H1 (cell line): ENCODE measurements around the gene NAB1. TPM values are rescaled to one million over a fixed set of nuclear protein-coding genes. Genes with fewer than 3 reads are reported as not detected.

Experiments used
- CTCF ChIA-PET: fragments of 300-600 bp; sonication (Branson Sonifier 250); formaldehyde crosslinking; loops from one replicate; lab custom pipeline; 2021; ENCODE audit not compliant: partially characterized antibody; lab: Charles Lee
- POLR2A ChIA-PET: fragments of 300-600 bp; sonication (Branson Sonifier 250); formaldehyde crosslinking; loops from one replicate; lab custom pipeline; 2021; ENCODE audit warnings: inconsistent platforms; ENCODE audit not compliant: partially characterized antibody; lab: Charles Lee
- DNase-seq, 2 experiments: peaks; one replicate each; pipeline versions ENCODE4 v3.0.0 to v3.0.0-alpha.2; 2010 to 2022; ENCODE audit warnings: low spot score in 2 of 2, low read depth in 1 of 2, mixed read lengths in 1 of 2
- FAIRE-seq: peaks from 2 replicates; lab custom pipeline; 2011; peaks lifted over from hg19 to GRCh38; lab: Jason Lieb, UNC
- H2AFZ ChIP-seq: 2 replicates; pipeline ENCODE4 v1.8.1; 2012; ENCODE audit warnings: low read length, inconsistent platforms
- H2AK5ac ChIP-seq: 2 replicates; pipeline ENCODE4 v1.6.1; 2013; ENCODE audit warnings: low read depth, low read length
- H2BK120ac ChIP-seq: replicated peaks from 2 replicates; pipeline ENCODE3; 2013; ENCODE audit warnings: low read depth, low read length, inconsistent platforms
- H2BK12ac ChIP-seq: 2 replicates; pipeline ENCODE4 v1.6.1; 2013; ENCODE audit warnings: low read depth, low read length
- H2BK15ac ChIP-seq: 2 replicates; pipeline ENCODE4 v1.6.1; 2013; ENCODE audit warnings: low read length
- H2BK20ac ChIP-seq: 2 replicates; pipeline ENCODE4 v1.6.1; 2013; ENCODE audit warnings: low read length
- H2BK5ac ChIP-seq: 2 replicates; pipeline ENCODE4 v1.6.1; 2013; ENCODE audit warnings: low read depth, low read length
- H3K14ac ChIP-seq: 2 replicates; pipeline ENCODE4 v1.6.1; 2013; ENCODE audit warnings: inconsistent platforms; ENCODE audit not compliant: insufficient read length
- H3K18ac ChIP-seq: 2 replicates; pipeline ENCODE4 v1.6.1; 2013; ENCODE audit warnings: low read length; ENCODE audit errors: extremely low read depth
- H3K23ac ChIP-seq: 2 replicates; pipeline ENCODE4 v1.6.1; 2013; ENCODE audit warnings: inconsistent platforms; ENCODE audit not compliant: insufficient read length
- H3K23me2 ChIP-seq: 2 replicates; pipeline ENCODE4 v1.6.1; 2013; ENCODE audit warnings: low read depth, low read length
- H3K27ac ChIP-seq: 2 replicates; pipeline ENCODE4 v1.6.1; 2011; ENCODE audit warnings: low read depth, low read length, inconsistent platforms
- H3K27me3 ChIP-seq, 4 experiments: replicated peaks in 1 of 4; 1 replicate in 1 of 4; 2 replicates in 3 of 4; pipeline versions ENCODE4 v1.6.1 to v1.8.1; 2011 to 2013; ENCODE audit warnings: low read length in 3 of 4, mild to moderate bottlenecking in 3 of 4, inconsistent platforms in 2 of 4, mixed read lengths in 2 of 4, moderate library complexity in 1 of 4; ENCODE audit not compliant: control insufficient read depth in 3 of 4, insufficient read depth in 3 of 4; ENCODE audit errors: extremely low read depth in 1 of 4
- H3K36me3 ChIP-seq, 4 experiments: 2 replicates each; pipeline versions ENCODE4 v1.6.1 to v1.8.1; 2011 to 2013; ENCODE audit warnings: mild to moderate bottlenecking in 4 of 4, low read length in 3 of 4, moderate library complexity in 2 of 4, control low read depth in 1 of 4, inconsistent platforms in 1 of 4; ENCODE audit not compliant: insufficient read depth in 4 of 4, control insufficient read depth in 2 of 4
- H3K4ac ChIP-seq: replicated peaks from 2 replicates; pipeline ENCODE3; 2013; ENCODE audit warnings: low read length, low read depth, mixed read lengths, inconsistent platforms; ENCODE audit not compliant: insufficient read length
- H3K4me1 ChIP-seq, 4 experiments: replicated peaks in 1 of 4; 1 replicate in 1 of 4; 2 replicates in 3 of 4; pipeline versions ENCODE4 v1.6.1 to v1.8.1; 2011 to 2013; ENCODE audit warnings: low read length in 3 of 4, inconsistent platforms in 2 of 4, mixed read lengths in 1 of 4; ENCODE audit not compliant: insufficient read depth in 4 of 4, control insufficient read depth in 3 of 4
- H3K4me2 ChIP-seq, 2 experiments: 2 replicates each; pipeline versions ENCODE4 v1.6.1 to v1.8.1; 2011 to 2013; ENCODE audit warnings: low read depth in 2 of 2, low read length in 2 of 2, control low read depth in 1 of 2, inconsistent platforms in 1 of 2, mild to moderate bottlenecking in 1 of 2; ENCODE audit not compliant: insufficient read depth in 1 of 2
- H3K4me3 ChIP-seq, 4 experiments: fragments of 200-600, 300-600 bp in 1 of 4; sonication (generic), shearing (Covaris generic), sonication (Bioruptor Twin) in 1 of 4; 2 replicates each; pipeline versions ENCODE4 v1.5.1 to v1.8.1; 2011 to 2016; ENCODE audit warnings: low read length in 4 of 4, low read depth in 3 of 4, control low read depth in 2 of 4, inconsistent platforms in 2 of 4, mild to moderate bottlenecking in 2 of 4, mixed read lengths in 1 of 4, moderate library complexity in 1 of 4; ENCODE audit not compliant: insufficient read depth in 2 of 4; ENCODE audit errors: extremely low read depth in 1 of 4
- H3K56ac ChIP-seq: replicated peaks from 2 replicates; pipeline ENCODE3; 2013; ENCODE audit warnings: low read depth, mild to moderate bottlenecking, mixed read lengths, low read length, inconsistent platforms; ENCODE audit not compliant: insufficient read length
- H3K79me1 ChIP-seq: 2 replicates; pipeline ENCODE4 v1.6.1; 2013; ENCODE audit warnings: low read depth, low read length, control low read depth
- H3K79me2 ChIP-seq, 2 experiments: 2 replicates each; pipeline versions ENCODE4 v1.6.1 to v1.8.1; 2012 to 2013; ENCODE audit warnings: low read length in 2 of 2, mild to moderate bottlenecking in 2 of 2, inconsistent platforms in 1 of 2; ENCODE audit not compliant: insufficient read depth in 2 of 2, control insufficient read depth in 1 of 2
- H3K9ac ChIP-seq, 4 experiments: replicated peaks in 1 of 4; 1 replicate in 1 of 4; 2 replicates in 3 of 4; pipeline versions ENCODE4 v1.6.1 to v1.8.1; 2011 to 2013; ENCODE audit warnings: low read depth in 3 of 4, low read length in 3 of 4, control low read depth in 2 of 4, mild to moderate bottlenecking in 2 of 4, moderate library complexity in 2 of 4, inconsistent platforms in 1 of 4; ENCODE audit errors: extremely low read depth in 1 of 4
- H3K9me3 ChIP-seq, 2 experiments: 2 replicates each; pipeline versions ENCODE4 v1.6.1 to v1.8.1; 2012 to 2013; ENCODE audit warnings: mild to moderate bottlenecking in 2 of 2, moderate library complexity in 2 of 2, control low read depth in 1 of 2, inconsistent platforms in 1 of 2, low read depth in 1 of 2, low read length in 1 of 2, mixed read lengths in 1 of 2; ENCODE audit not compliant: insufficient read depth in 2 of 2
- H4K20me1 ChIP-seq, 2 experiments: replicated peaks in 1 of 2; 2 replicates each; pipeline versions ENCODE3 to v1.8.1; 2011 to 2013; ENCODE audit warnings: inconsistent platforms in 2 of 2, low read length in 2 of 2, mild to moderate bottlenecking in 1 of 2; ENCODE audit not compliant: insufficient read depth in 2 of 2, control insufficient read depth in 1 of 2
- H4K5ac ChIP-seq: 2 replicates; pipeline ENCODE4 v1.6.1; 2013; ENCODE audit warnings: low read length, low read depth, mixed read lengths, inconsistent platforms; ENCODE audit not compliant: insufficient read length
- H4K8ac ChIP-seq: 2 replicates; pipeline ENCODE4 v1.8.0; 2013; ENCODE audit warnings: mild to moderate bottlenecking, moderate library complexity, low read length, inconsistent platforms; ENCODE audit not compliant: insufficient read depth; ENCODE audit errors: extremely low read depth
- H4K91ac ChIP-seq: replicated peaks from 2 replicates; pipeline ENCODE3; 2013; ENCODE audit warnings: low read length, mixed read lengths, inconsistent platforms; ENCODE audit not compliant: insufficient read length
- HDAC2 ChIP-seq, 2 experiments: fragments of 300-600 bp in 1 of 2; sonication (generic) in 1 of 2; IDR thresholded peaks; 2 replicates each; pipeline ENCODE4 v1.6.1; 2011 to 2012; ENCODE audit warnings: low read depth in 2 of 2, low read length in 2 of 2, mild to moderate bottlenecking in 2 of 2, moderate library complexity in 2 of 2, borderline replicate concordance in 1 of 2, inconsistent platforms in 1 of 2
- SP2 ChIP-seq: IDR thresholded peaks from 2 replicates; pipeline ENCODE4 v1.6.1; 2012; ENCODE audit warnings: mild to moderate bottlenecking, low read length, inconsistent platforms
- polyA plus RNA-seq, 7 experiments: library from polyadenylated mRNA; depleted of rRNA in 3 of 7; stranded (reverse) in 5 of 7; unstranded in 2 of 7; fragments of >200 nt in 5 of 7; fragments of 200-250 nt in 2 of 7; gene quantifications; 1 replicate in 5 of 7; 2 replicates in 1 of 7; 4 replicates in 1 of 7; pipeline versions ENCODE4 v1.2.1 to v1.2.3, GENCODE V29; 2011 to 2013; ENCODE audit warnings: missing spikeins in 2 of 7, mixed read lengths in 2 of 7
- total RNA-seq: library from RNA; stranded (reverse); fragmentation: NEBNext Ultra II Directional; extraction: Animal tissue kit (Norgen Biotek cat#: 25700); gene quantifications from 2 replicates; pipeline ENCODE4 v1.2.1, GENCODE V29; 2021

NAB1 gene
- total and polyA plus RNA-seq, 2 of the 8 experiments (the other 6 are each of a cell fraction or from before 2014, with no cell fraction given) = 8.5 to 28.6 TPM

DNA sequence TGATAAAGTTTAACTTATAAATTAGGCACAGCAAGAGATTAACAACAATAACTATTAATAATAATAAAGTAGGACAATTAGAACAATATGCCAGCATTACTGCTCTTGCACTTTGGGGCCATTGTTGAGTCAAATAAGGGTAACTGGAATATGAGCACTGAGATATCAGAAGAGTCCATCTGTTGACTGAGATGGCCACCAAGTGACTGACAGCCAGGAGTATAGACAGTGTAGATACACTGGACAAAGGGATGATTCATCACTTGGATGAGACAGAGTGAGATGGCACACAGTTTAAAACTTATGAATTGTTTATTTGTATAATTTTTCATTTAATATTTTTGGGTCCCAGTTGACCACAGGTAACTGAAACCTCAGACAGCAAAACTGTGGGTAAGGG is 20.0 kb downstream of the NAB1 start:
- H2AK5ac ChIP-seq = no peak overlapping the region
- no peak overlapping the region for H3K23ac ChIP-seq
- no peak overlapping the region for H2BK12ac ChIP-seq
- no peaks in the 10 kb centered on the region for H3K4me1 ChIP-seq
- H3K14ac ChIP-seq = no peak overlapping the region
- H3K18ac ChIP-seq = no peak overlapping the region
- no peak overlapping the region for H3K27ac ChIP-seq
- H3K4ac ChIP-seq = no peak overlapping the region
- CTCF ChIA-PET = no interaction called here
- H4K20me1 ChIP-seq = no peaks in the 10 kb centered on the region
- H2AFZ ChIP-seq = no peak overlapping the region
- H2BK120ac ChIP-seq = no peak overlapping the region
- H3K56ac ChIP-seq = no peak overlapping the region
- FAIRE-seq (no peak), DNase-seq (no peak)
- no peak overlapping the region for H2BK15ac ChIP-seq
- H4K91ac ChIP-seq = no peak overlapping the region
- peaks cover 0 to 12% of the 10 kb centered on the region in 2 experiments; a peak in 2 of 4 replicates for H3K79me2 ChIP-seq
- no peak overlapping the region for H2BK20ac ChIP-seq
- H2BK5ac ChIP-seq = no peak overlapping the region
- H3K9me3 ChIP-seq = no peaks in the 10 kb centered on the region
- H3K36me3 ChIP-seq = peaks cover 0 to 4% (median 2%) of the 10 kb centered on the region in 4 experiments; a peak in 2 of 8 replicates
- H3K23me2 ChIP-seq = no peaks in the 10 kb centered on the region
- H3K27me3 ChIP-seq = no peaks in the 10 kb centered on the region
- H4K8ac ChIP-seq = no peak overlapping the region
- no peaks in the 10 kb centered on the region for H3K79me1 ChIP-seq
- no peak overlapping the region for H3K9ac ChIP-seq
- no peak overlapping the region for H3K4me3 ChIP-seq
- POLR2A ChIA-PET = no interaction called here
- no peak overlapping the region for H4K5ac ChIP-seq
- no peak overlapping the region for H3K4me2 ChIP-seq
- no peak for TF ChIP-seq HDAC2 (IDR thresholded peaks at IDR 0.05; ENCODE audit: borderline replicate concordance in 1 of 2, low read depth in 2 of 2, low read length in 2 of 2)
- no peak for TF ChIP-seq SP2
